ENCODE measurements around the gene DNAJC10. TPM values are rescaled to one million over a fixed set of nuclear protein-coding genes. Genes with fewer than 3 reads are reported as not detected.

The DNAJC10 gene, protein sequence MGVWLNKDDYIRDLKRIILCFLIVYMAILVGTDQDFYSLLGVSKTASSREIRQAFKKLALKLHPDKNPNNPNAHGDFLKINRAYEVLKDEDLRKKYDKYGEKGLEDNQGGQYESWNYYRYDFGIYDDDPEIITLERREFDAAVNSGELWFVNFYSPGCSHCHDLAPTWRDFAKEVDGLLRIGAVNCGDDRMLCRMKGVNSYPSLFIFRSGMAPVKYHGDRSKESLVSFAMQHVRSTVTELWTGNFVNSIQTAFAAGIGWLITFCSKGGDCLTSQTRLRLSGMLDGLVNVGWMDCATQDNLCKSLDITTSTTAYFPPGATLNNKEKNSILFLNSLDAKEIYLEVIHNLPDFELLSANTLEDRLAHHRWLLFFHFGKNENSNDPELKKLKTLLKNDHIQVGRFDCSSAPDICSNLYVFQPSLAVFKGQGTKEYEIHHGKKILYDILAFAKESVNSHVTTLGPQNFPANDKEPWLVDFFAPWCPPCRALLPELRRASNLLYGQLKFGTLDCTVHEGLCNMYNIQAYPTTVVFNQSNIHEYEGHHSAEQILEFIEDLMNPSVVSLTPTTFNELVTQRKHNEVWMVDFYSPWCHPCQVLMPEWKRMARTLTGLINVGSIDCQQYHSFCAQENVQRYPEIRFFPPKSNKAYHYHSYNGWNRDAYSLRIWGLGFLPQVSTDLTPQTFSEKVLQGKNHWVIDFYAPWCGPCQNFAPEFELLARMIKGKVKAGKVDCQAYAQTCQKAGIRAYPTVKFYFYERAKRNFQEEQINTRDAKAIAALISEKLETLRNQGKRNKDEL
- 10 to 100 TPM; 26.1 to 29.4 TPM for total RNA-seq

DNA sequence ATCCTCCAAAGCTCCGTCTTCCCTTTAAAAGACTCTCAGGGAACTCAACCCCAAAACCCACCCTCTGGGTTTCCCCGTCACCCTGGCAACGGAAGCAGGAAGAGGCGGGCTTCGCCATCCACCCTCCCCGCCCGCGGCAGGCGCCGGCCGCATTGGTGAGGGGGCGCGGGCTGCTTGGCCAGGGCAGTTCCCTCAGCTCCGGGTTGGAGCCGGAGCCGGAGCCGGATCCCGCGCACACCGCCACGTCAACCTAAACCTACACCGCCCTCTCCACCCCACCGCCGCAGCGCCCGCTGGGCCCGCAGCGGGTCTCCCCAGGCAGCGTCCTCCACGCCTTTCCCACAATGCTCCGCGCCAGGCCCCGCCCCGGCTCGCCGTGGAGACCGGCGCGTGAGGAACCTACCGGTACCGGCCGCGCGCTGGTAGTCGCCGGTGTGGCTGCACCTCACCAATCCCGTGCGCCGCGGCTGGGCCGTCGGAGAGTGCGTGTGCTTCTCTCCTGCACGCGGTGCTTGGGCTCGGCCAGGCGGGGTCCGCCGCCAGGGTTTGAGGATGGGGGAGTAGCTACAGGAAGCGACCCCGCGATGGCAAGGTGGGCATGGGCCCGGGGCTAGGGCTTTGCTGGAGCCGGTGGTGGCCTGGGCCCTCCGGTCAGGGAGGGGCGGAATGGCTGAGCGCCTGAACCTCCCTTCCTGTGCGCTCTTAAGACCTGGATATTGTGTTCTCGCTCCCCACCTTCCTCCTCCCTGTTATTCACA, at the start of gene DNAJC10:
Gene DNAJC10, plus strand, starts transcription at position 366 of the 758 bp plus-strand sequence. CDS start 1,830 bp downstream, outside the sequence.
- H3K4me1 ChIP-seq, result peaks cover 0 to 27% of the 10 kb centered on the region in 2 donors
- H3K4me3 ChIP-seq, result peak within 1 kb of the TSS; percentile 77 to 96
- peaks cover 2% of the 10 kb centered on the region for H3K36me3 ChIP-seq
- H3K27ac ChIP-seq, result peak within 1 kb of the TSS; percentile 83 to 90
- TF ChIP-seq, protein P1, sequence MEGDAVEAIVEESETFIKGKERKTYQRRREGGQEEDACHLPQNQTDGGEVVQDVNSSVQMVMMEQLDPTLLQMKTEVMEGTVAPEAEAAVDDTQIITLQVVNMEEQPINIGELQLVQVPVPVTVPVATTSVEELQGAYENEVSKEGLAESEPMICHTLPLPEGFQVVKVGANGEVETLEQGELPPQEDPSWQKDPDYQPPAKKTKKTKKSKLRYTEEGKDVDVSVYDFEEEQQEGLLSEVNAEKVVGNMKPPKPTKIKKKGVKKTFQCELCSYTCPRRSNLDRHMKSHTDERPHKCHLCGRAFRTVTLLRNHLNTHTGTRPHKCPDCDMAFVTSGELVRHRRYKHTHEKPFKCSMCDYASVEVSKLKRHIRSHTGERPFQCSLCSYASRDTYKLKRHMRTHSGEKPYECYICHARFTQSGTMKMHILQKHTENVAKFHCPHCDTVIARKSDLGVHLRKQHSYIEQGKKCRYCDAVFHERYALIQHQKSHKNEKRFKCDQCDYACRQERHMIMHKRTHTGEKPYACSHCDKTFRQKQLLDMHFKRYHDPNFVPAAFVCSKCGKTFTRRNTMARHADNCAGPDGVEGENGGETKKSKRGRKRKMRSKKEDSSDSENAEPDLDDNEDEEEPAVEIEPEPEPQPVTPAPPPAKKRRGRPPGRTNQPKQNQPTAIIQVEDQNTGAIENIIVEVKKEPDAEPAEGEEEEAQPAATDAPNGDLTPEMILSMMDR (IDR thresholded peaks at IDR 0.05), result no peak
- no peaks in the 10 kb centered on the region for H3K9me3 ChIP-seq
- peak; percentile 82 for DNase-seq (ENCODE audit: low spot score)
- H3K27me3 ChIP-seq, result no peaks in the 10 kb centered on the region

DNA sequence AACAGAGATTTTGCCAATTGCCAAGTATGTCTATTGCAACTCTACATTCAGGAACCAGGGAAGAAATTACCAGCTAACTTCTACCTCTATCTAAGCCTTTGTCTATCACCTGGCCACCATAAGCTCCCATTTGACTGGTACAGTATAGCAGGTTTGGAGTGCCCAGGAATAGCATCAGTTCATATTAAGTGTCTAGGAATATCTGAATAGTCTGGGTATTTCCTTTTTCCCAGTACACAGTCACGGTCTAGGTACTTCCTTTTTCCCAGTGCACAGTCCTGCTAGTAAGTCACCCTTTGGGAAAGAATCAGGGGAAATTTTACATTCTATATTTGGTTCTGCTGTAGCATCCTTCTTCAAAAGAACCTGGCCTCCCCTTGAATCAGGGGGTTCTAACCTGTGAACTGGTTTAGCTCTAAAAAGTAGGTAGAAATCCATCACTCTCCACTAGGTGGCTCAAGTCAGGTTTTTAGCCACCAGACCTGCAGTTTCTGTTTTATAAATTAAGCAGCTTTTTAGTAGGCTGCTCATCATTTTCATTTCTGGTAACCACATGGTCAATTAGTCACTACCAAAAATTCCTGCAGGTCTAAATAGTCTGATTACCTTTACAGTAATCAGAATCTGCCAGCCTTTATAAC, 49.3 kb upstream of the DNAJC10 start:
- Histone ChIP-seq H3K4me1 (no peaks in the 10 kb centered on the region), H3K27ac (no peak overlapping the region), H3K27me3 (no peaks in the 10 kb centered on the region), H3K36me3 (no peaks in the 10 kb centered on the region), H3K9me3 (no peaks in the 10 kb centered on the region), H3K4me3 (no peak overlapping the region)
- no peak for DNase-seq (ENCODE audit: low spot score)
- TF ChIP-seq, protein P1 (IDR thresholded peaks at IDR 0.05), result peak in 1 of 2 donors; percentile 55

DNA sequence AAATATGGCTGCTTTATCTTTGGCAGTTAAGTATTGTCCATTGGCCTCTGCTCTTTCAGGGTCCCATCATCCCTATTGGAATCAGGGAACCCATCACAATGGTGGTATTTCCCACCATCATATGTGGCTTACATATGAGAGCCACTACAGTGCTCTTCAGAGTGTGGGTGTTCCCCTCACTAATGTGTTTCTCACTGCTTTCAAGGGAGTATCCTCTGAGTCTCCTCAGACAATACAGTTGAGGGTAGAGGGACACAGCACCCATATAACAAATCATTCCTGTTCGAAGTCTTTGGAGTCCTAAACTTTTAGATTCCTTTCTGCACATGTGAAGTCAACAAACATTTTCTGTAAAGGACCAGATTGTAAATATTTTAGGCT, 48.8 kb upstream of the DNAJC10 start:
- Histone ChIP-seq H3K36me3 (no peaks in the 10 kb centered on the region), H3K9me3 (no peaks in the 10 kb centered on the region), H3K27ac (no peak overlapping the region), H3K4me1 (no peaks in the 10 kb centered on the region), H3K4me3 (no peak overlapping the region), H3K27me3 (no peaks in the 10 kb centered on the region)
- no peak for DNase-seq (ENCODE audit: low spot score)
- TF ChIP-seq, protein P1 (IDR thresholded peaks at IDR 0.05), result no peak

DNA sequence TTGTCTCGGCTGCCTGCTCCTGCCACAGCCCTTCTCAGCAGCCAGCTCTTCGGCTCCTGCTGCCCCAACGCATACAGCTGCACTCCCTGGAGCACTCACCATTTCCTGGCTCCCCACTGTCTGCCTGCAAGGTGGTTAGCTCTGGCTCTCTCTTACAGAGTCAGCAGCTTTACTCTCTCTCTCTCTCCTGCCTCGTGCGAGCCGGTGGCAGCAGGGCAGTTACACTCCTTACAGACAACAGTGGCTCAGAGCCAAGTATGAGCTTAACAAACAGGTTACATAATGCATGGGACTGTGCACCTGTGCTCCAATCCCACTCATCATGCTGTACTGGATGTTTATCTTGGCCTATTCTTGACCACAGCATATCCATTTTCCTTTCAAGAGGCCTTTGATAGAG, 47.4 kb upstream of the DNAJC10 start:
- no peak for DNase-seq (ENCODE audit: low spot score)
- TF ChIP-seq, protein P1 (IDR thresholded peaks at IDR 0.05), result no peak
- H3K36me3 ChIP-seq, result no peaks in the 10 kb centered on the region
- H3K27me3 ChIP-seq, result no peaks in the 10 kb centered on the region
- H3K4me3 ChIP-seq, result no peak overlapping the region
- H3K9me3 ChIP-seq, result no peaks in the 10 kb centered on the region
- H3K27ac ChIP-seq, result no peak overlapping the region
- no peaks in the 10 kb centered on the region for H3K4me1 ChIP-seq

DNA sequence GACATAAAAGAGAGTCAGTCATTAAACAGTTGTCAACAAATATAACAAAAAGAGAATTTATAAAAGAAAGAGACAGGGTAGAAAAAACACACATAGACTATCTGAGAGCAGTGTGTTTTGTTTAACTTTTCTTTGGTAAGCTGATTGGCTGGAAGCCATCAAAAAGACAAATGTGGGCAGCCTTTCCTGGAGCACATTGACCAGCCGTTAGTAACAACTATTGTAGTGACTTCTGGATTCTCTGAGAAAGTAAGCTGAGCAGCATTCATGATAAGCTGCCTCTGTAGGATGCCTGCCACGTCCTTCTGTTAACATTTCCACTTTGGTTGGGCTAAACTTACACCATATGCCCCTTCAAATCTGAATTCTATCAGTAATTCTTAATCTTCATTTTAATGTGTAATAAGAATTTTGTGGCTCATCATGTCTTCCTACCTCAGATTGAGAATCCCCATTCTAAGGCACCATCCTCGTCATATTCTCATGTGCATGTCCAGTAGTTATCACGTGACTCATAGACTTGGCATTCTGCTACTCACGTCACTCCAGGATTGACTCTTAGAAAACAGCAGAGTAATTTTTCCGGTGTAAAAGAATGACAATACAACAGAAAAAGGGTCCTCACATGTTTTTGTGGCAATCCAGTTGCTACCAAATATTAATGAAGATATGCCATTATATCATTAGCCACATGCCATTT, 43.4 kb upstream of the DNAJC10 start:
- DNase-seq (ENCODE audit: low spot score), result no peak
- H3K9me3 ChIP-seq, result peaks cover 0 to 4% of the 10 kb centered on the region in 2 donors
- H3K27me3 ChIP-seq, result no peaks in the 10 kb centered on the region
- no peaks in the 10 kb centered on the region for H3K4me1 ChIP-seq
- TF ChIP-seq, protein P1 (IDR thresholded peaks at IDR 0.05), result no peak
- H3K36me3 ChIP-seq, result no peaks in the 10 kb centered on the region
- no peak overlapping the region for H3K27ac ChIP-seq
- H3K4me3 ChIP-seq, result no peak overlapping the region
